Adrenal gland (tissue), 5 donors: ENCODE data around the gene KLK15.

ENCODE experiments used
- POLR2A ChIP-seq, 2 donors: fragments of 450-650 bp; IDR thresholded peaks; one replicate each; pipeline ENCODE4 v1.6.1; 2017; ENCODE audit warnings: antibody characterized with exemption in 2 of 2, mild to moderate bottlenecking in 2 of 2, moderate library complexity in 1 of 2
- TF ChIP-seq, protein P1 (sequence below), 6 experiments: fragments of 450-650 bp in 4 of 6; fragments of 200-600 bp in 2 of 6; sonication (generic) in 1 of 6; IDR thresholded peaks; 1 replicate in 5 of 6; 2 replicates in 1 of 6; pipeline versions ENCODE4 v1.5.1 to v1.8.0; 2016 to 2021; ENCODE audit warnings: antibody characterized with exemption in 6 of 6, mild to moderate bottlenecking in 2 of 6, moderate library complexity in 1 of 6
- donor health status: DM: no; HTN: no; CAD: no.

DNA sequence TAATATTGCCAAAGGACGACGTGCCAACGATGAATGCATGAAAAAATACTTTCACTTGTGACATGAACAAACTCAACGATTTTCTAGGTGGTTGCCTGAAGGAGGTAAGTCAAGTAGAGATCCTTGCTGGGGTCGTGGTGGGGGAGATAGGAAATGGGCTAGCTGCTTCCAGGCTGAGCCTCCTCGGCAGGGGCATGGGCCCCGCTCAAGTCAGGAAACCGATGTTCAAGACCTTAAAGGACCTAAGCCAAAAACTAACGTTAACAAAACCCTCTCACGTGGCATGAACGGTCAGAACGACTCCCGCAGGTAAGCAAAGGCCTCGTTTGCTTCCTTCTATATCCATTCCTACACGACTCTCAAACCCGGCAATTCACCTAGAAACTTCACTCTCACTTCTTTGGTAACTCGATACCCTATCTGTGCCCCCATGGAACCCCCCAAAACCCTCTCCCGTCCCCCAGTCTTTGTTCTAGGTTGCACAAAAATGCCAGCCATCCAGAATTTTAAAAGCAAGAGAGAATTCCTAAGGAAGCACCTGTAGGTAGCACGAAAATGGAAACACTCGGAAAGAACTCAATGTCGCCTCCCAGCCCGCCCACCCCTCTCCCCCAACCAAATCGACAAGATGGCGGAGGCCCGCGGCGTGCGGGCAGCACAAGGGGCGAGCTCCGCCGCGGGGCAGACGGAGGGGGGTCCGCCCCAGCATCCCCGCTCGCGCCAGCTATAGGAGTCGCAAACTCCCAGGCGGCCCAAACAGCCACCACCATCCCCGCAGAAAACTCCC, 29.5 kb downstream of the KLK15 start:
- TF ChIP-seq, protein P1, sequence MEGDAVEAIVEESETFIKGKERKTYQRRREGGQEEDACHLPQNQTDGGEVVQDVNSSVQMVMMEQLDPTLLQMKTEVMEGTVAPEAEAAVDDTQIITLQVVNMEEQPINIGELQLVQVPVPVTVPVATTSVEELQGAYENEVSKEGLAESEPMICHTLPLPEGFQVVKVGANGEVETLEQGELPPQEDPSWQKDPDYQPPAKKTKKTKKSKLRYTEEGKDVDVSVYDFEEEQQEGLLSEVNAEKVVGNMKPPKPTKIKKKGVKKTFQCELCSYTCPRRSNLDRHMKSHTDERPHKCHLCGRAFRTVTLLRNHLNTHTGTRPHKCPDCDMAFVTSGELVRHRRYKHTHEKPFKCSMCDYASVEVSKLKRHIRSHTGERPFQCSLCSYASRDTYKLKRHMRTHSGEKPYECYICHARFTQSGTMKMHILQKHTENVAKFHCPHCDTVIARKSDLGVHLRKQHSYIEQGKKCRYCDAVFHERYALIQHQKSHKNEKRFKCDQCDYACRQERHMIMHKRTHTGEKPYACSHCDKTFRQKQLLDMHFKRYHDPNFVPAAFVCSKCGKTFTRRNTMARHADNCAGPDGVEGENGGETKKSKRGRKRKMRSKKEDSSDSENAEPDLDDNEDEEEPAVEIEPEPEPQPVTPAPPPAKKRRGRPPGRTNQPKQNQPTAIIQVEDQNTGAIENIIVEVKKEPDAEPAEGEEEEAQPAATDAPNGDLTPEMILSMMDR (IDR thresholded peaks at IDR 0.05) = no peak
- no peak for TF ChIP-seq POLR2A (IDR thresholded peaks at IDR 0.05)
